HepG2 (cell line): ENCODE measurements around the gene TRAPPC10. TPM values are rescaled to one million over a fixed set of nuclear protein-coding genes. Genes with fewer than 3 reads are reported as not detected.

ENCODE experiments used
- ATAC-seq: fragments of 200-7000 bp; cut with Tn5 transposase; 3 replicates; pipeline ENCODE4 v1.9.1; 2020; ENCODE audit warnings: mild to moderate bottlenecking, moderate library complexity
- BruUV-seq: library from RNA; stranded (reverse); fragments of 400-500 nt; replicated peaks from 2 replicates; lab custom pipeline; 2021; lab: Mats Ljungman, UMichigan
- CTCF ChIA-PET: fragments of 300-600 bp; formaldehyde crosslinking; extraction: SDS; loops from one replicate; lab custom pipeline; 2021; ENCODE audit warnings: low total read pairs, inconsistent platforms, low intra/inter-chr PET ratio; lab: Yijun Ruan, JAX
- POLR2A ChIA-PET: fragments of 350-600 bp; sonication (Branson Sonifier 250); formaldehyde crosslinking; loops from one replicate; lab custom pipeline; 2020; ENCODE audit warnings: antibody characterized with exemption, inconsistent platforms; lab: Yijun Ruan, JAX
- DNase-seq: peaks from one replicate; pipeline ENCODE4 v3.0.0-alpha.2; 2015; ENCODE audit warnings: low spot score
- FAIRE-seq: peaks from 3 replicates; lab custom pipeline; 2011; peaks lifted over from hg19 to GRCh38; lab: Jason Lieb, UNC
- H2AFZ ChIP-seq: one replicate; pipeline ENCODE4 v1.6.1; 2011; ENCODE audit warnings: low read length, inconsistent platforms
- H3K27ac ChIP-seq: fragments of 300-600 bp; 3 replicates; pipeline ENCODE4 v1.8.0; 2011; ENCODE audit warnings: mixed run types, mild to moderate bottlenecking, mixed read lengths, low read length, inconsistent platforms; ENCODE audit not compliant: insufficient read depth; ENCODE audit errors: extremely low read length
- H3K27me3 ChIP-seq, 2 experiments: fragments of 200-600 bp in 1 of 2; 2 replicates in 1 of 2; 3 replicates in 1 of 2; pipeline versions ENCODE4 v1.6.0 to v1.8.0; 2011; ENCODE audit warnings: low read length in 2 of 2, mild to moderate bottlenecking in 2 of 2, moderate library complexity in 2 of 2, inconsistent platforms in 1 of 2; ENCODE audit not compliant: insufficient read depth in 2 of 2, control insufficient read depth in 1 of 2
- H3K36me3 ChIP-seq, 2 experiments: fragments of 200-600 bp in 1 of 2; replicated peaks in 1 of 2; 2 replicates in 1 of 2; 3 replicates in 1 of 2; pipeline versions ENCODE4 v1.5.1 to v1.8.0; 2011; ENCODE audit warnings: low read length in 2 of 2, inconsistent platforms in 1 of 2; ENCODE audit not compliant: insufficient read depth in 2 of 2, control insufficient read depth in 1 of 2
- H3K4me1 ChIP-seq: 2 replicates; pipeline ENCODE4 v1.5.1; 2012; ENCODE audit warnings: low read length, inconsistent platforms; ENCODE audit not compliant: insufficient read depth
- H3K4me2 ChIP-seq: 2 replicates; pipeline ENCODE4 v1.6.0; 2011; ENCODE audit warnings: low read depth, low read length, inconsistent platforms
- H3K4me3 ChIP-seq, 3 experiments: fragments of 200-600 bp in 1 of 3; sonication (generic), shearing (Covaris generic) in 1 of 3; replicated peaks in 1 of 3; 2 replicates each; pipeline ENCODE4 v1.5.1; 2011 to 2016; ENCODE audit warnings: low read length in 3 of 3, inconsistent platforms in 2 of 3, low read depth in 2 of 3, mild to moderate bottlenecking in 2 of 3, control low read depth in 1 of 3, mixed read lengths in 1 of 3; ENCODE audit not compliant: insufficient read depth in 1 of 3
- H3K79me2 ChIP-seq: one replicate; pipeline ENCODE4 v1.6.1; 2011; ENCODE audit warnings: low read length, inconsistent platforms; ENCODE audit not compliant: insufficient read depth
- H3K9ac ChIP-seq: 2 replicates; pipeline ENCODE4 v1.6.0; 2011; ENCODE audit warnings: mild to moderate bottlenecking, low read depth, low read length, inconsistent platforms; ENCODE audit not compliant: insufficient read depth
- H3K9me3 ChIP-seq: 2 replicates; pipeline ENCODE4 v1.5.1; 2012; ENCODE audit warnings: mild to moderate bottlenecking, low read length
- H4K20me1 ChIP-seq: 2 replicates; pipeline ENCODE4 v1.6.0; 2011; ENCODE audit warnings: inconsistent platforms, mild to moderate bottlenecking, low read length, moderate library complexity; ENCODE audit not compliant: insufficient read depth
- EED ChIP-seq: sonication (generic); formaldehyde crosslinking; IDR thresholded peaks from 2 replicates; pipeline ENCODE4 v1.5.0; 2020; ENCODE audit warnings: mild to moderate bottlenecking, missing genetic modification reagents
- POLR2A ChIP-seq, 2 experiments: IDR thresholded peaks; 2 replicates each; pipeline ENCODE4 v1.6.1; 2011; ENCODE audit warnings: low read depth in 2 of 2, low read length in 2 of 2, mild to moderate bottlenecking in 1 of 2, moderate library complexity in 1 of 2; ENCODE audit not compliant: insufficient read depth in 1 of 2
- SETDB1 ChIP-seq: sonication (generic); formaldehyde crosslinking; IDR thresholded peaks from 2 replicates; pipeline ENCODE4 v1.5.1; 2020; ENCODE audit warnings: missing genetic modification reagents, mild to moderate bottlenecking, borderline replicate concordance
- SMAD1 ChIP-seq: sonication (generic); formaldehyde crosslinking; IDR thresholded peaks from 2 replicates; pipeline ENCODE4 v1.4.0; 2020; ENCODE audit warnings: missing genetic modification reagents, low read depth, mild to moderate bottlenecking, borderline replicate concordance
- SMC3 ChIP-seq: IDR thresholded peaks from 2 replicates; pipeline ENCODE4 v1.6.1; 2011; ENCODE audit warnings: low read length, improper control_type of control experiment
- SNRNP70 ChIP-seq: fragments of 200-400 bp; formaldehyde crosslinking; IDR thresholded peaks from 2 replicates; pipeline ENCODE4 v1.6.1; 2017; ENCODE audit warnings: mild to moderate bottlenecking, low read depth, low read length, moderate library complexity
- ZNF207 ChIP-seq: fragments of 450-650 bp; IDR thresholded peaks from 2 replicates; pipeline ENCODE4 v1.6.1; 2016; ENCODE audit warnings: antibody characterized with exemption, borderline replicate concordance
- WGBS: methylation state at CpG from one replicate; pipeline ENCODE4 v1.1.6; 2017; ENCODE audit warnings: low lambda C conversion rate; 5-methylcytosine and 5-hydroxymethylcytosine counted together
- in situ Hi-C: cut with HindIII; loops from 2 replicates; pipeline ENCODE4 v1.10.0; 2017; ENCODE audit warnings: low pct_unique_long_range_greater_than_20kb; ENCODE audit not compliant: extremely low pct_ligation_motif_present
- intact Hi-C: fragments of 100-400 bp; cut with micrococcal nuclease; formaldehyde crosslinking; loops from one replicate; pipeline ENCODE4 v1.10.0; 2022; ENCODE audit not compliant: unreplicated experiment
- polyA plus RNA-seq, 8 experiments: library from polyadenylated mRNA; depleted of rRNA in 3 of 8; stranded (reverse) in 7 of 8; unstranded in 1 of 8; fragments of >200 nt; fragmentation: Illumina TruSeq in 4 of 8; extraction: Trizol in 4 of 8; gene quantifications; 2 replicates each; pipeline versions ENCODE4 v1.2.1 to v1.2.3, GENCODE V29; 2011 to 2016; ENCODE audit warnings: low read depth in 4 of 8, missing spikeins in 1 of 8, mixed read lengths in 1 of 8; ENCODE audit not compliant: insufficient read depth in 1 of 8
- total RNA-seq, 5 experiments: library from RNA; depleted of rRNA; stranded (reverse); fragments of >200 nt; fragmentation: Illumina TruSeq; extraction: Trizol; gene quantifications; 2 replicates each; pipeline ENCODE4 v1.2.3, GENCODE V29; 2016; ENCODE audit warnings: low read depth in 1 of 5
- TF ChIP-seq, protein P1 (sequence below): IDR thresholded peaks from 2 replicates; pipeline ENCODE4 v1.6.1; 2016; ENCODE audit warnings: low read depth, missing genetic modification reagents, missing compliant biosample characterization
- TF ChIP-seq, protein P2 (sequence below): sonication (generic); formaldehyde crosslinking; IDR thresholded peaks from 2 replicates; pipeline ENCODE4 v1.5.1; 2020; ENCODE audit warnings: missing genetic modification reagents, mild to moderate bottlenecking, borderline replicate concordance
- TF ChIP-seq, protein P3 (sequence below): fragments of 450-650 bp; IDR thresholded peaks from 2 replicates; pipeline ENCODE4 v1.6.1; 2016

TRAPPC10 gene
- total and polyA plus RNA-seq, 2 of the 13 experiments (the other 11 are each of a cell fraction or from before 2014, with no cell fraction given) = 10.6 to 16.5 TPM

DNA sequence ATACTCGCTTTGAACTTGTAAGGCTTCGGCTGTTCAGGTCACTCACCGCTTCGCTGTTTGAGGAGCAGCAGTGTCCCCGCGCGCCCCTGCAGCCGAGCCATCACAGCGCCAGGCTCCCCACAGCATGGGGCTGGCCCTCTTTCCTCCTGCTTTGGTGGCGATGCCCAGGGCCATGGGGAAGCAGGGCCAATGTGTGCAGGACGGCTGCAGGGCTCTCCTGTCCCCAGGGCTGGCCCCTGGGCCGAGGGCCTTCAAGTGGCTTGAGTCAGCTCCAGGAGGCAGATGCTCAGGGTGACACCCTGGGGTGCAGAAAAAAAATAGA, 38.5 kb upstream of the TRAPPC10 start (continued):
- TF ChIP-seq, protein P1, sequence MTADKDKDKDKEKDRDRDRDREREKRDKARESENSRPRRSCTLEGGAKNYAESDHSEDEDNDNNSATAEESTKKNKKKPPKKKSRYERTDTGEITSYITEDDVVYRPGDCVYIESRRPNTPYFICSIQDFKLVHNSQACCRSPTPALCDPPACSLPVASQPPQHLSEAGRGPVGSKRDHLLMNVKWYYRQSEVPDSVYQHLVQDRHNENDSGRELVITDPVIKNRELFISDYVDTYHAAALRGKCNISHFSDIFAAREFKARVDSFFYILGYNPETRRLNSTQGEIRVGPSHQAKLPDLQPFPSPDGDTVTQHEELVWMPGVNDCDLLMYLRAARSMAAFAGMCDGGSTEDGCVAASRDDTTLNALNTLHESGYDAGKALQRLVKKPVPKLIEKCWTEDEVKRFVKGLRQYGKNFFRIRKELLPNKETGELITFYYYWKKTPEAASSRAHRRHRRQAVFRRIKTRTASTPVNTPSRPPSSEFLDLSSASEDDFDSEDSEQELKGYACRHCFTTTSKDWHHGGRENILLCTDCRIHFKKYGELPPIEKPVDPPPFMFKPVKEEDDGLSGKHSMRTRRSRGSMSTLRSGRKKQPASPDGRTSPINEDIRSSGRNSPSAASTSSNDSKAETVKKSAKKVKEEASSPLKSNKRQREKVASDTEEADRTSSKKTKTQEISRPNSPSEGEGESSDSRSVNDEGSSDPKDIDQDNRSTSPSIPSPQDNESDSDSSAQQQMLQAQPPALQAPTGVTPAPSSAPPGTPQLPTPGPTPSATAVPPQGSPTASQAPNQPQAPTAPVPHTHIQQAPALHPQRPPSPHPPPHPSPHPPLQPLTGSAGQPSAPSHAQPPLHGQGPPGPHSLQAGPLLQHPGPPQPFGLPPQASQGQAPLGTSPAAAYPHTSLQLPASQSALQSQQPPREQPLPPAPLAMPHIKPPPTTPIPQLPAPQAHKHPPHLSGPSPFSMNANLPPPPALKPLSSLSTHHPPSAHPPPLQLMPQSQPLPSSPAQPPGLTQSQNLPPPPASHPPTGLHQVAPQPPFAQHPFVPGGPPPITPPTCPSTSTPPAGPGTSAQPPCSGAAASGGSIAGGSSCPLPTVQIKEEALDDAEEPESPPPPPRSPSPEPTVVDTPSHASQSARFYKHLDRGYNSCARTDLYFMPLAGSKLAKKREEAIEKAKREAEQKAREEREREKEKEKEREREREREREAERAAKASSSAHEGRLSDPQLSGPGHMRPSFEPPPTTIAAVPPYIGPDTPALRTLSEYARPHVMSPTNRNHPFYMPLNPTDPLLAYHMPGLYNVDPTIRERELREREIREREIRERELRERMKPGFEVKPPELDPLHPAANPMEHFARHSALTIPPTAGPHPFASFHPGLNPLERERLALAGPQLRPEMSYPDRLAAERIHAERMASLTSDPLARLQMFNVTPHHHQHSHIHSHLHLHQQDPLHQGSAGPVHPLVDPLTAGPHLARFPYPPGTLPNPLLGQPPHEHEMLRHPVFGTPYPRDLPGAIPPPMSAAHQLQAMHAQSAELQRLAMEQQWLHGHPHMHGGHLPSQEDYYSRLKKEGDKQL (CRISPR knock-in tag) = no peak
- TF ChIP-seq SMC3 = no peak
- no peak for TF ChIP-seq ZNF207
- TF ChIP-seq, all 625 proteins: peak for 0

DNA sequence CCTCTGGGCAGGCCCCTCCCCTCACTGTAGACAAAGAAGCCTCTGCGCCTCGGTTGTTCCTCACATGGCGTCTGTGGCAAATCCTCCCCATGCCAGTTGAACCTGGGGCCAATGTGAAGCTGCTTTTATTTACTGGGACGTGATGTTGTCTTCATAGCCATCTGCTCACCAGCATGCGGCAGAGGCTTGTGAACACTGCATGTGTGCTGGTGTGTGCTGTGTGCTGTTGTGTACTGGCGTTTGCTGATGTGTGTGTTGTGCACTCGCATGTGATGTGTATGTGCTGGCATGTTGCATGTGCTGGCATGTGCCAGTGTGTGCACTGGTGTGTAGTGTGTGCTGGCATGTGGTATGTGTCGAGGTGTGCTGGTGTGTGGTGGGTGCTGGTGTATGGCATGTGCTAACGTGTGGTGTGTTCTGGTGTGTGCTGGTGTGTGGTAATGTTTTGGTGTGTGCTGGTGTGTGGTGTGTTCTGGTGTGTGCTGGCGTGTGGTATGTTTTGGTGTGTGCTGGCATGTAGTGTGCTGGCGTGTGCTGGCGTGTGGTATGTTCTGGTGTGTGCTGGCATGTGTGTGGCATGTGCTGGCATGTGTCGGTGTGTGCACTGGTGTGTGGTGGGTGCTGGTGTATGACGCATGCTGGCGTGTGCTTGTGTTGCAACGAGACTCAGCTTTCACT, 37.2 kb upstream of the TRAPPC10 start:
- ATAC-seq = no peak
- intact Hi-C loops = no loop called here
- H3K9ac ChIP-seq = no peak overlapping the region
- TF ChIP-seq, protein P2, sequence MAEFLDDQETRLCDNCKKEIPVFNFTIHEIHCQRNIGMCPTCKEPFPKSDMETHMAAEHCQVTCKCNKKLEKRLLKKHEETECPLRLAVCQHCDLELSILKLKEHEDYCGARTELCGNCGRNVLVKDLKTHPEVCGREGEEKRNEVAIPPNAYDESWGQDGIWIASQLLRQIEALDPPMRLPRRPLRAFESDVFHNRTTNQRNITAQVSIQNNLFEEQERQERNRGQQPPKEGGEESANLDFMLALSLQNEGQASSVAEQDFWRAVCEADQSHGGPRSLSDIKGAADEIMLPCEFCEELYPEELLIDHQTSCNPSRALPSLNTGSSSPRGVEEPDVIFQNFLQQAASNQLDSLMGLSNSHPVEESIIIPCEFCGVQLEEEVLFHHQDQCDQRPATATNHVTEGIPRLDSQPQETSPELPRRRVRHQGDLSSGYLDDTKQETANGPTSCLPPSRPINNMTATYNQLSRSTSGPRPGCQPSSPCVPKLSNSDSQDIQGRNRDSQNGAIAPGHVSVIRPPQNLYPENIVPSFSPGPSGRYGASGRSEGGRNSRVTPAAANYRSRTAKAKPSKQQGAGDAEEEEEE = no peak
- TF ChIP-seq, protein P3, sequence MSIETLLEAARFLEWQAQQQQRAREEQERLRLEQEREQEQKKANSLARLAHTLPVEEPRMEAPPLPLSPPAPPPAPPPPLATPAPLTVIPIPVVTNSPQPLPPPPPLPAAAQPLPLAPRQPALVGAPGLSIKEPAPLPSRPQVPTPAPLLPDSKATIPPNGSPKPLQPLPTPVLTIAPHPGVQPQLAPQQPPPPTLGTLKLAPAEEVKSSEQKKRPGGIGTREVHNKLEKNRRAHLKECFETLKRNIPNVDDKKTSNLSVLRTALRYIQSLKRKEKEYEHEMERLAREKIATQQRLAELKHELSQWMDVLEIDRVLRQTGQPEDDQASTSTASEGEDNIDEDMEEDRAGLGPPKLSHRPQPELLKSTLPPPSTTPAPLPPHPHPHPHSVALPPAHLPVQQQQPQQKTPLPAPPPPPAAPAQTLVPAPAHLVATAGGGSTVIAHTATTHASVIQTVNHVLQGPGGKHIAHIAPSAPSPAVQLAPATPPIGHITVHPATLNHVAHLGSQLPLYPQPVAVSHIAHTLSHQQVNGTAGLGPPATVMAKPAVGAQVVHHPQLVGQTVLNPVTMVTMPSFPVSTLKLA = peak; percentile 82
- no peak for TF ChIP-seq SNRNP70
- TF ChIP-seq POLR2A (IDR thresholded peaks at IDR 0.05; ENCODE audit: insufficient read depth in 1 of 2, low read depth in 2 of 2, low read length in 2 of 2) = peak in 1 of 2 experiments; percentile 34; a peak in 1 of 4 replicates
- TF ChIP-seq SETDB1 (CRISPR knock-in tag) = no peak
- no peak for TF ChIP-seq SMAD1 (CRISPR knock-in tag)
- TF ChIP-seq EED (CRISPR knock-in tag) = peak; percentile 54; the same call in 1 of the 2 replicates

More for the DNA sequence above, 37.2 kb upstream of the TRAPPC10 start:
- Histone ChIP-seq H3K4me2 (no peak overlapping the region), H4K20me1 (no peaks in the 10 kb centered on the region), H3K4me1 (peaks cover 17% of the 10 kb centered on the region), H3K27ac (no peak overlapping the region), H3K4me3 (no peak overlapping the region), H3K9me3 (no peaks in the 10 kb centered on the region), H3K36me3 (peaks cover 11 to 23% of the 10 kb centered on the region in 2 experiments; a peak in 4 of 5 replicates), H3K79me2 (no peaks in the 10 kb centered on the region), H2AFZ (no peak overlapping the region), H3K27me3 (no peaks in the 10 kb centered on the region)
- ChIA-PET CTCF (interaction anchor here (1.2 to 2.3 kb wide), 2 partner anchors 37 to 164 kb away, joined by 5 to 11 read pairs; no protein-coding TSS in a partner anchor), POLR2A (no interaction called here)
- 92% methylated on average over 13 of the region's 16 CpGs for WGBS
- no TSS peak for BruUV-seq
- FAIRE-seq (no peak), DNase-seq (no peak)
- in situ Hi-C loops = no loop called here
